HepG2 (cell line): ENCODE data around the gene NAPSA. TPM values are rescaled to one million over a fixed set of nuclear protein-coding genes. Genes with fewer than 3 reads are reported as not detected.
A peak's percentile ranks its signal among the peaks of the same experiment; 100 is the strongest.

Experiments
- KIAA2018 ChIP-seq: sonication (generic); formaldehyde crosslinking; IDR thresholded peaks from 2 replicates; pipeline ENCODE4 v1.5.0; 2020; ENCODE audit warnings: mild to moderate bottlenecking, missing genetic modification reagents, borderline replicate concordance
- RXRA ChIP-seq: sonication (generic); formaldehyde crosslinking; IDR thresholded peaks from 2 replicates; pipeline ENCODE4 v1.5.1; 2020; ENCODE audit warnings: missing genetic modification reagents
- SALL1 ChIP-seq: sonication (generic); formaldehyde crosslinking; IDR thresholded peaks from 2 replicates; pipeline ENCODE4 v1.8.0; 2022; ENCODE audit warnings: mild to moderate bottlenecking, missing genetic modification reagents
- YEATS2 ChIP-seq: sonication (generic); formaldehyde crosslinking; IDR thresholded peaks from 2 replicates; pipeline ENCODE4 v1.4.0; 2020; ENCODE audit warnings: missing genetic modification reagents, borderline replicate concordance
- ZBTB40 ChIP-seq, 2 experiments: fragments of 450-650 bp in 1 of 2; sonication (generic) in 1 of 2; formaldehyde crosslinking in 1 of 2; IDR thresholded peaks; 2 replicates each; pipeline versions ENCODE4 v1.6.1 to v1.8.0; 2016 to 2022; ENCODE audit warnings: antibody characterized with exemption in 1 of 2, mild to moderate bottlenecking in 1 of 2, missing genetic modification reagents in 1 of 2
- ZNF143 ChIP-seq: sonication (generic); formaldehyde crosslinking; IDR thresholded peaks from 2 replicates; pipeline ENCODE4 v1.4.0; 2020; ENCODE audit warnings: missing genetic modification reagents
- ZNF512 ChIP-seq: sonication (generic); formaldehyde crosslinking; IDR thresholded peaks from 2 replicates; pipeline ENCODE4 v1.4.0; 2020; ENCODE audit warnings: mild to moderate bottlenecking, missing genetic modification reagents
- ZNF792 ChIP-seq: IDR thresholded peaks from 2 replicates; pipeline ENCODE4 v1.6.1; 2016
- polyA plus RNA-seq, 8 experiments: library from polyadenylated mRNA; depleted of rRNA in 3 of 8; stranded (reverse) in 7 of 8; unstranded in 1 of 8; fragments of >200 nt; fragmentation: Illumina TruSeq in 4 of 8; extraction: Trizol in 4 of 8; gene quantifications; 2 replicates each; pipeline versions ENCODE4 v1.2.1 to v1.2.3, GENCODE V29; 2011 to 2016; ENCODE audit warnings: low read depth in 4 of 8, missing spikeins in 1 of 8, mixed read lengths in 1 of 8; ENCODE audit not compliant: insufficient read depth in 1 of 8
- total RNA-seq, 5 experiments: library from RNA; depleted of rRNA; stranded (reverse); fragments of >200 nt; fragmentation: Illumina TruSeq; extraction: Trizol; gene quantifications; 2 replicates each; pipeline ENCODE4 v1.2.3, GENCODE V29; 2016; ENCODE audit warnings: low read depth in 1 of 5

NAPSA gene
- total and polyA plus RNA-seq, 2 of the 13 experiments (the other 11 are each of a cell fraction or from before 2014, with no cell fraction given): not detected

GRCh38 chr19:50357178-50358100 is 8.0 kb downstream of the NAPSA start (continued):
- no peak for TF ChIP-seq KIAA2018
- 0 out of 2 replicates have a peak, but pooled peaks have one; percentile 16 for TF ChIP-seq YEATS2
- TF ChIP-seq ZBTB40 (IDR thresholded peaks at IDR 0.05): no peak
- TF ChIP-seq ZBTB40 (CRISPR knock-in tag; IDR thresholded peaks at IDR 0.05): peak; percentile 50; the same call in 1 of the 2 replicates
- TF ChIP-seq ZNF512: no peak
- TF ChIP-seq ZNF792 (CRISPR knock-in tag): 0 out of 2 replicates have a peak, but pooled peaks have one; percentile 27
- TF ChIP-seq SALL1 (CRISPR knock-in tag): peak; percentile 36; the same call in 1 of the 2 replicates
- TF ChIP-seq ZNF143 (CRISPR knock-in tag): 0 out of 2 replicates have a peak, but pooled peaks have one; percentile 32
- 0 out of 2 replicates have a peak, but pooled peaks have one; percentile 24 for TF ChIP-seq RXRA (CRISPR knock-in tag)
